A204.1 (cell line): Measurements from ENCODE around the gene PTGR3.

ENCODE experiments used
- FAIRE-seq: peaks from 2 replicates; lab custom pipeline; 2012; peaks lifted over from hg19 to GRCh38; lab: Jason Lieb, UNC

The PTGR3 gene

DNA sequence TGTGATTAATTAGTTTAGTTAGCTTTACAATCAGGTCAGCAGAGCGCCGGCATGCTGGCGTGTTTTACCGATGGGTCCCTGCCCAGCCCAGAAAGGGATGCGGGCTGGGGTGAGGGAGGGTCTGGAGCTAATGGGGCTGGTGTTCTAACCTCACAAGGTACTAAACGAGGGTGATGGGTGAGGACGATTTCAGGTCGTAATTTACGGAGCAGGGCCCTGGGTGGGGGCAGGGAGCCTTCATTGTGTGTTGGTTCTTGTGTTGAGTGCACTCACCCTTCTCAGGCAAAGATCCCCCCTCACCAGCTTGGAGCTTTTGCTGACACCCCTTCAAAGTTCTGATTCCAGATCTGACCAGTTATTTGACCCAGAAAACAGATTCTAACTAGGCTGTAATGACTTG, 39.5 kb downstream of the PTGR3 start:
- no peak for FAIRE-seq

DNA sequence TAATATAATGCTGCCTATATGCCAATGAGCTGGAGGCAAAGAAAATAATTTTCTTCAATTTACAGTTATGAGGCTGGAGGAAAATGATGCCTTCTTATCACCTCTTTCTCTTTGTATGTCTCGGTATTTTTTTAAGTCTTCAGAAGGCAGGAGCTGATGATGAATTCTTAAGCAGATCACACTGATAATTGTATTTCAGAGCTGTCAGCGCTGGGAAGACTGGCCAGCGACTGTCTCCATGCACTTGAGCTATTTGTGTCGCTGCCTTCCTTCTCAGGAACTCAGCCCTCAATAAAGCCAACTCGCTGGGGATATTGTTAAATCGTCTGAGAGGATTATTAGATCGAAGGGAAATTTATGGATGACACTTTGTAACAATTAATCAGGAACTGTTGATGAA, 40.3 kb downstream of the PTGR3 start:
- no peak for FAIRE-seq

- no peak for FAIRE-seq
Measured at GRCh38 chr18:75167759-75168618, 41.0 kb downstream of the PTGR3 start.

GRCh38 chr18:75167137-75167536, 41.8 kb downstream of the PTGR3 start:
- no peak for FAIRE-seq

DNA sequence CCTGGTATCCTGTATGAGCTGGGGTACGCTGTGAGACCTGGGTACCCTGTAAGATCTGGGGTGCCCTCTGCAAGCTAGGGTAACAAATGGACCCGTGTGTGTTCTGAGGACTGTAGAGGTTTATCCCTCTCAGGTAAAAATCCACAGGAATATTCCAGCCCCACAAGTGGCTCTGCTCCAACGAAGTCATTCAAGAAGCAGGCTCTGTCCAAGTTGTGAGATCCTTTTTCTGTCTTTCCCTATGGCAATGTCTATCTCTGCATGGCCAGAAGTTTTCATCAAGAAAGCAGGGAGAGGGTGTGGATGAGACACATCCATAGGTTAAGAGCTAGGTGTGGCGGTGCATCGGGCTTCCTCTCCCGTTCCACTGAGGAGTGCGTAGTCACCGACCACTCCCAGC, 43.0 kb downstream of the PTGR3 start:
- no peak for FAIRE-seq

- FAIRE-seq, result no peak
Measured at GRCh38 chr18:75164479-75164878, 44.5 kb downstream of the PTGR3 start.

- no peak for FAIRE-seq
Measured at GRCh38 chr18:75163736-75164135, 45.2 kb downstream of the PTGR3 start.

DNA sequence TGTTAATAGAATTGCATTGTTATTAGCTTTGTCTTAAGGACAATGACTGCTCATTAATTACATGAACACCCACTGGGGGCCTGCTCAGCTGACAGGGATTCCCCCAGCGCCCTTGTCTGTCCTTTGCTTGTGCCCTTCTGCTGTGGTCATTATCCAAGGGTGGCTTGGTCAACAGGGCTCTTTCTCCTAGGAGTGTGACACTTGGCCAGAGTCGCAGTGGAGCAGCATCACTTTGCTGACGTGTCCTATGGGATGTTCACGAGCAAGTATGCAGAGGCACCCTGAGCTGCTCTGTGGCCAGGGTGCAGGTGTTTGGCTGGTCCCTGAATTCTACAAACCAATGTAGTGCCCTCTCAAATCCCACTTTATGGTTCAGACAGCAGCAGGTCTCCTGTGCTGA, 46.0 kb downstream of the PTGR3 start:
- no peak for FAIRE-seq

DNA sequence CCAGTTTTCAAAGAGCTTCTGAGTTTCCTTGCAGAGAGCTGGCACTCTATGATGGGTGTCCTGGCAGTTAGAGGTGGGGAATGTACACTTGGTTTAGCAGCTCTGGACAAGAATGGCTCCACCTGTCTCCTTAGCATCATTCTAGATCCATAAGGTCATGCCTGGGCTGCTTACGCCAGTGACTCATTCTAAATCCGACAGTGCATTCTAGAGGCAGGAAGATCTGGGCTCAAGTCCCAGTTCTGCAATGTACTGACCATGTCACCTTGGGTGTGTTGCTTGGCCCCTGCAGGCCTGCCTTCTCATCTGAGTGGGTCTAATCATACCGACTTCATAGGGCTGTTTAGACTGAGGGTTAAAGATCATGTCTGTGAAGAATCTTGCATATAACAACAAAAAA, 46.5 kb downstream of the PTGR3 start:
- no peak for FAIRE-seq

DNA sequence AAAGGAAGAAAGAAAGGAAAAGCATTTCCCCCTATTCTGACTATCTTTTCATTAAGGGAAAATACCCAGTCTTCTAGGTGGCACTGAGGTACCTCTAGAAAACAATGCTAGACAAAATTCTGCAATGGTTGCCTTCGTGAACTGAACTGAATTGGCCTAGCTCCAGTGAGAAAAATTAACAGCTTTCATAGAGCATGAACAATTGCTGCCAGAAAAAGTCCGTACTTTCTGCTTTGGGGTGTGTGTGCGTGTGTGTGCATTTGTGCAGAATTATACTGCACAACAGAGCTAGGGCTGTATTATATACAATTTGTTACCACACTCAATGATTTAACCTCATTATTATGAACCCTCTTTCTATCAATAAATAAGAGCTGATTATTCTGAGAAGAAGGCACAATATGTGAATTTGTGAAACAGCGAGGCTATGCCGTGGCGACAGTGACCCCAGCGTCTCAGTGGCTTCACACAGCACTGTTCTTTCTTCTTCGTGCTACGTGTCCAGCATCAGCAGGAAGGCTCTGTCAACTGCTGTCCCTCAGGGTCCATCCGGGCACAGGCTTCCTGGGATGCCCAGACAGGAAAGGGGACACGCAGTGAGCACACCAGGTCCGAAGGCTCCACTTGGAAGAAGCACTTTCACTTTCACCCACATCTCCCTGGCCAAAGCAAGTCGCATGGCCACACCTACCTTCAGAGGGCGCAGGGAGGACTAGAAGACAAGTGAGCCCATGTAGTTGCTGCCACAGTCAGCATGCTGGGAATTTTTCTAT, 47.5 kb downstream of the PTGR3 start:
- peak; percentile 85 for FAIRE-seq

DNA sequence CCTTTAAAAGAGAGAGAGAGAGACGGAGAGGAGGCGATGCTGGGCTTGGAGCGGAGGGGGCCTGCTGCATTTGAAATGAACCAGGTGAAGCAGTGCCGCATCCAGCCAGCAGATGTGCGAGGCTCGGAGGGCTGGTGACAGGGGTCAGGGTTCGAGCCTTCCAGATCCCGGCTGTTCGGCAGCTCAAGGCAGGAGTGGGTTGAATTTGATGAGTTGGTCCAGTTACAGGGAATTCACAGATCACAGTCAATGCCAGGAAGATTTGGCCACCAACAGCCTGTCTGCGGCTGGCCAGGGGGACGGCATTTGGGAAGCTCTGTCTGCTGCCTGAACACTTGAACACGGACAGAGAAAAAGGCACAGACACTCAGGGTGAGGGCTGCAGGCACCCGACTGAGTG, 48.6 kb downstream of the PTGR3 start:
- no peak for FAIRE-seq

DNA sequence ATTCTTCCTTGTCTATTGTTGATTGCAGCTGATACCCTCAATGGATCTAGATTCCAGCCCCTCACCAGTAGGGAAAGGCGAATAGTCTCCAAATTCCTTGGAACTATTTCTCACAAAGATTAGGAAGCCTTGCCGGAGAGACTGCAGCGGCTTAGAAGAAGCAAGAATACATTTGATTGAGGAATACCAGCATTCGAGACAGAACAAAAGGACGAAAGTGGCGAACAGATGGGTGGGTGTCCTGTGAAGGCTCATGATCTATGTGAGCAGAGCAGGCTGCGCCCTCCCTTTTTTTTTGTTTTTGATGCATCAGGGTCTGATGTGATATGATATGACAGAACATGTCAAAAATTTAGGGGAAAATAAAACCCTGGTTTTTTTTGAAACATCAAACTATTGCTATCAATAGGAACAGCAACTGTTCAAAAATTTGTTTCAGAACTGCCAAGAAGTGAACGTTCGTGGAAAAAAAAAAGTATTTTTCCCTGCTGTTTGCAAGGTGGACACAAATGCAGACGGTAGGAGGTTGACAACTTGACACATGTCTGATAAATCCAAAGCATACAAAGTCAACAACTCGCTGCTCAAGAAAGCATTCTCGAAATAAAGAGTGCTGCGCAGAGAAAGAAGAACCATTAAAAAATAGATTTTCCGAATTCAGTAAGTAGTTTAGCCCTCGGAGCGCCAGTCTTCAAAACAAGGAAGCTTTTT, 49.1 kb downstream of the PTGR3 start:
- no peak for FAIRE-seq

- FAIRE-seq, result no peak
Measured at GRCh38 chr18:75159238-75159518, 49.8 kb downstream of the PTGR3 start.
